GM23338 (cell line): Measurements from ENCODE around the gene SETD1A. TPM values are rescaled to one million over a fixed set of nuclear protein-coding genes. Genes with fewer than 3 reads are reported as not detected.

Experiments
- ATAC-seq: fragments of 200-7000 bp; cut with Tn5 transposase; 3 replicates; pipeline ENCODE4 v1.9.1; 2020
- DNase-seq: peaks from one replicate; pipeline ENCODE4 v3.0.0-alpha.2; 2015; ENCODE audit warnings: low spot score
- H2AFZ ChIP-seq: fragments of 200-600 bp; sonication (generic); 2 replicates; pipeline ENCODE4 v1.8.0; 2016; ENCODE audit warnings: antibody characterized with exemption, mild to moderate bottlenecking, moderate library complexity
- H3F3A ChIP-seq: fragments of 200-600 bp; sonication (generic); replicated peaks from 2 replicates; pipeline ENCODE4 v1.8.0; 2017; ENCODE audit warnings: antibody characterized with exemption, mixed run types, low read depth
- H3K27ac ChIP-seq: fragments of 200-600 bp; sonication (generic); 2 replicates; pipeline ENCODE4 v1.6.1; 2016; ENCODE audit warnings: low read depth
- H3K27me3 ChIP-seq: fragments of 200-600 bp; sonication (generic); 2 replicates; pipeline ENCODE4 v1.8.0; 2016; ENCODE audit warnings: mild to moderate bottlenecking, mixed run types, moderate library complexity; ENCODE audit not compliant: insufficient read depth
- H3K36me3 ChIP-seq: fragments of 200-600 bp; sonication (generic); 2 replicates; pipeline ENCODE4 v1.8.0; 2016; ENCODE audit warnings: mild to moderate bottlenecking; ENCODE audit not compliant: insufficient read depth
- H3K4me1 ChIP-seq: fragments of 200-600 bp; sonication (generic); 2 replicates; pipeline ENCODE4 v1.8.0; 2016; ENCODE audit warnings: mild to moderate bottlenecking, moderate library complexity; ENCODE audit not compliant: insufficient read depth
- H3K4me2 ChIP-seq: fragments of 200-600 bp; sonication (generic); 2 replicates; pipeline ENCODE4 v1.7.1; 2017; ENCODE audit warnings: mixed run types
- H3K4me3 ChIP-seq: fragments of 200-600 bp; sonication (generic); 2 replicates; pipeline ENCODE4 v1.6.1; 2016; ENCODE audit warnings: mixed run types
- H3K79me2 ChIP-seq: fragments of 200-600 bp; sonication (generic); replicated peaks from 2 replicates; pipeline ENCODE4 v1.8.0; 2017; ENCODE audit warnings: mild to moderate bottlenecking; ENCODE audit not compliant: insufficient read depth
- H3K9me2 ChIP-seq: fragments of 200-600 bp; sonication (generic); 2 replicates; pipeline ENCODE4 v1.8.0; 2017; ENCODE audit not compliant: insufficient read depth
- H4K20me1 ChIP-seq: fragments of 200-600 bp; sonication (generic); replicated peaks from 2 replicates; pipeline ENCODE4 v1.8.0; 2017; ENCODE audit warnings: mild to moderate bottlenecking; ENCODE audit not compliant: insufficient read depth
- H3K27ac Mint-ChIP-seq: 2 replicates; pipeline ENCODE4 v1.8.0; 2020; ENCODE audit warnings: inconsistent platforms, mild to moderate bottlenecking, moderate library complexity, mixed read lengths
- H3K27me3 Mint-ChIP-seq: 3 replicates; pipeline ENCODE4 v1.8.0; 2022; ENCODE audit warnings: low read depth, mild to moderate bottlenecking, moderate library complexity, mixed read lengths, inconsistent platforms; ENCODE audit not compliant: insufficient read depth, poor library complexity
- H3K36me3 Mint-ChIP-seq: 3 replicates; pipeline ENCODE4 v1.8.0; 2021; ENCODE audit warnings: low read depth, mild to moderate bottlenecking, inconsistent platforms, moderate library complexity, mixed read lengths
- H3K4me1 Mint-ChIP-seq: 3 replicates; pipeline ENCODE4 v1.8.0; 2020; ENCODE audit warnings: mild to moderate bottlenecking, inconsistent platforms, mixed read lengths
- H3K4me3 Mint-ChIP-seq: 3 replicates; pipeline ENCODE4 v1.8.0; 2021; ENCODE audit warnings: moderate library complexity, mild to moderate bottlenecking, inconsistent platforms, mixed read lengths
- H3K9me3 Mint-ChIP-seq: 3 replicates; pipeline ENCODE4 v1.8.0; 2020; ENCODE audit warnings: moderate library complexity, mild to moderate bottlenecking, inconsistent platforms, mixed read lengths
- CREB1 ChIP-seq: fragments of 250-450 bp; sonication (Bioruptor Pico); IDR thresholded peaks from 2 replicates; pipeline ENCODE4 v1.5.0; 2020; ENCODE audit warnings: low read depth, mild to moderate bottlenecking, moderate library complexity
- CTCF ChIP-seq, 2 experiments: fragments of 200-600 bp in 1 of 2; sonication (generic) in 1 of 2; conservative IDR thresholded peaks; 2 replicates each; pipeline versions ENCODE4 v1.5.1 to v1.6.1; 2016 to 2017; ENCODE audit warnings: antibody characterized with exemption in 2 of 2, low read depth in 2 of 2, mild to moderate bottlenecking in 2 of 2, moderate library complexity in 1 of 2
- EZH2phosphoT487 ChIP-seq: fragments of 200-600 bp; sonication (generic); IDR thresholded peaks from one replicate; pipeline ENCODE4 v1.8.1; 2018; ENCODE audit warnings: antibody characterized with exemption; ENCODE audit not compliant: unreplicated experiment
- JUNB ChIP-seq: IDR thresholded peaks from one replicate; pipeline ENCODE4 v1.6.1; 2016; ENCODE audit warnings: antibody characterized with exemption; ENCODE audit not compliant: unreplicated experiment
- POLR2AphosphoS5 ChIP-seq: IDR thresholded peaks from 2 replicates; pipeline ENCODE4 v1.6.1; 2016; ENCODE audit warnings: antibody characterized with exemption, low read depth
- STAT1 ChIP-seq: IDR thresholded peaks from one replicate; pipeline ENCODE4 v1.6.1; 2016; ENCODE audit warnings: antibody characterized with exemption; ENCODE audit not compliant: unreplicated experiment
- ZNF114 ChIP-seq: fragments of 250-450 bp; sonication (Bioruptor Pico); IDR thresholded peaks from 2 replicates; pipeline ENCODE4 v1.5.0; 2020; ENCODE audit warnings: mild to moderate bottlenecking, moderate library complexity
- ZNF462 ChIP-seq: fragments of 250-450 bp; sonication (Bioruptor Pico); IDR thresholded peaks from 2 replicates; pipeline ENCODE4 v1.5.0; 2020; ENCODE audit warnings: mild to moderate bottlenecking, moderate library complexity
- polyA plus RNA-seq: library from polyadenylated mRNA; unstranded; fragments of >200 nt; fragmentation: Nextera tagmentation; extraction: Ambion mirVana; gene quantifications from 2 replicates; pipeline ENCODE4 v1.2.1, GENCODE V29; 2016
- total RNA-seq: library from RNA; depleted of rRNA; stranded (reverse); fragments of >200 nt; shearing (Covaris generic); gene quantifications from 2 replicates; pipeline ENCODE4 v1.2.3, GENCODE V29; 2014

The SETD1A gene
- total and polyA plus RNA-seq, 2 experiments from 2014 or later: 10.8 to 21.9 TPM

- Mint-ChIP-seq H3K36me3 (no peaks in the 10 kb centered on the region; the same call in 2 of the 3 replicates), H3K9me3 (no peaks in the 10 kb centered on the region), H3K4me1 (peaks cover 25% of the 10 kb centered on the region), H3K4me3 (no peak overlapping the region; the same call in 2 of the 3 replicates), H3K27me3 (peaks cover 18% of the 10 kb centered on the region), H3K27ac (no peak overlapping the region)
- no peak for TF ChIP-seq ZNF462 (CRISPR knock-in tag)
- no peak for TF ChIP-seq POLR2AphosphoS5
- no peak for TF ChIP-seq CTCF (conservative IDR thresholded peaks at IDR 0.05; ENCODE audit: low read depth in 2 of 2)
- Histone ChIP-seq H3F3A (peaks cover 16% of the 10 kb centered on the region), H2AFZ (no peak overlapping the region), H3K9me2 (no peaks in the 10 kb centered on the region), H3K79me2 (no peaks in the 10 kb centered on the region), H4K20me1 (0 out of 2 replicates have a peak, but pooled peaks cover 3% of the 10 kb centered on the region), H3K4me1 (peaks cover 7% of the 10 kb centered on the region; the same call in 1 of the 2 replicates), H3K36me3 (no peaks in the 10 kb centered on the region; the same call in 1 of the 2 replicates), H3K27me3 (no peaks in the 10 kb centered on the region), H3K4me3 (no peak overlapping the region), H3K27ac (no peak overlapping the region), H3K4me2 (no peak overlapping the region)
- DNase-seq (no peak), ATAC-seq (no peak)
Observed at GRCh38 chr16:30951750-30952149, 5.8 kb upstream of the SETD1A start.

DNA sequence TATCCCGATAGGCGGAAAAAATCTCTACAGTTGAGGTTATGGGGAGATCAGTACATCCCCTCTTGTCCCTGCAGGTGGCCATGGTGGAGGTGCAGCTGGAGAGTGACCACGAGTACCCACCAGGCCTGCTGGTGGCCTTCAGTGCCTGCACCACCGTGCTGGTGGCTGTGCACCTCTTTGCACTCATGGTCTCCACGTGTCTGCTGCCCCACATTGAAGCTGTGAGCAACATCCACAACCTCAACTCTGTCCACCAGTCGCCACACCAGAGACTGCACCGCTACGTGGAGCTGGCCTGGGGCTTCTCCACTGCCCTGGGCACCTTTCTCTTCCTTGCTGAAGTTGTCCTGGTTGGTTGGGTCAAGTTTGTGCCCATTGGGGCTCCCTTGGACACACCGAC, 4.4 kb upstream of the SETD1A start:
- TF ChIP-seq STAT1 (no peak), CREB1 (CRISPR knock-in tag) (no peak), CTCF (conservative IDR thresholded peaks at IDR 0.05; ENCODE audit: low read depth in 2 of 2) (no peak), EZH2phosphoT487 (no peak), ZNF114 (no peak), JUNB (no peak)
- Histone ChIP-seq H3K79me2 (no peaks in the 10 kb centered on the region), H3K4me1 (peaks cover 7% of the 10 kb centered on the region; the same call in 1 of the 2 replicates), H2AFZ (no peak overlapping the region), H3K27me3 (no peaks in the 10 kb centered on the region), H3F3A (peaks cover 21% of the 10 kb centered on the region), H4K20me1 (0 out of 2 replicates have a peak, but pooled peaks cover 3% of the 10 kb centered on the region), H3K9me2 (no peaks in the 10 kb centered on the region), H3K4me2 (no peak overlapping the region), H3K4me3 (no peak overlapping the region), H3K36me3 (no peaks in the 10 kb centered on the region; the same call in 1 of the 2 replicates), H3K27ac (no peak overlapping the region)
- Mint-ChIP-seq H3K9me3 (no peaks in the 10 kb centered on the region), H3K27me3 (peaks cover 19% of the 10 kb centered on the region), H3K27ac (no peak overlapping the region), H3K4me3 (no peak overlapping the region), H3K4me1 (peaks cover 18% of the 10 kb centered on the region), H3K36me3 (no peaks in the 10 kb centered on the region)
- no peak for DNase-seq
- ATAC-seq: no peak
